Cardiac septum (tissue), 1 donor: ENCODE measurements around the gene CIP2A. TPM values are rescaled to one million over a fixed set of nuclear protein-coding genes. Genes with fewer than 3 reads are reported as not detected.

Experiments used
- DNase-seq: peaks from one replicate; pipeline ENCODE4 v3.0.0-alpha.2; 2020; ENCODE audit warnings: low spot score
- intact Hi-C: fragments of 100-400 bp; cut with DNase I; formaldehyde crosslinking; loops from one replicate; pipeline ENCODE4 v1.14.0; 2022
- total RNA-seq: library from RNA; stranded (reverse); fragmentation: NEBNext Ultra II Directional; extraction: Animal tissue kit (Norgen Biotek cat#: 25700); gene quantifications from one replicate; pipeline ENCODE4 v1.2.1, GENCODE V29; 2021
- donor health status: DM: no; HTN: no; CAD: no.

CIP2A gene
- total RNA-seq, 1 donor from 2014 or later, result 1.3 TPM

DNA sequence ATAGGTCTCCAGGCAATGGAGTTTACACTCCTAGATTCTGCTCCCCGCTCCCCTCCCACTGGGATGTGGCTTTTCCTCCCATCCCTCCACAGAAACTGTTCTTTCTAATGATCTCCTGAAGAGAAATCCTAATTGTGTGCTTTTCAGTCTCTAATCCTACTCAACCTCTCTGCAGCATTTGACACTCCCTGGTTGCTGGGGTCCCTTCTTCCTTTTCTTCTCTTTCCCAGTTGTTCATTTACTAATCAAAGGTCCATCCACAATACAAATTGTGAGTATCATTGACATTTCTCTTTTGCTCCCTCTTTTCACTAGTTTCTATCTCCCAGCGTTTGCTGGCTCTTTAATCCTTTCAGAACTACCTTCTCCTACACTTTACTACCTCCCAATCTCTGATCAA is 72.4 kb downstream of the CIP2A start:
- DNase-seq, result no peak
- intact Hi-C loops, result no loop called here

DNA sequence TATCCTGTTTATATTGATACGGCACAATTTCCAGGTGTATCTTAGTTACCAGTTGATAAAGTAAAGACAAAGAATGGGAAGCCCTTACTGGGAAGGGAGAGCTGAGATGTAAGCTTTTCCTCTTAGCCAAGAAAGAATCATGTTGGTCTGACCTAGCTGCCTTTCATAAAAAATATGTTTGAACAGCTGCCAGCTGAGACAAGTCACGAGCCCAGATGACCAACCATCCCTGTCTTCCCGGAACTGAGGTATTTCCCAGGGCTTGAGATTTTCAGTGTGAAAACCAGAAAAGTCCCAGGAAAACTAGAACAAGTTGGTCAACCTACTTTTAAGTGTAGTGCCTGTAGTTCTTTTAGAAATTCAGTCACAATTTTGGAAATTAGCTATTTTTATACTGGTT is 75.3 kb downstream of the CIP2A start:
- DNase-seq, result no peak
- intact Hi-C loops, result no loop called here

DNA sequence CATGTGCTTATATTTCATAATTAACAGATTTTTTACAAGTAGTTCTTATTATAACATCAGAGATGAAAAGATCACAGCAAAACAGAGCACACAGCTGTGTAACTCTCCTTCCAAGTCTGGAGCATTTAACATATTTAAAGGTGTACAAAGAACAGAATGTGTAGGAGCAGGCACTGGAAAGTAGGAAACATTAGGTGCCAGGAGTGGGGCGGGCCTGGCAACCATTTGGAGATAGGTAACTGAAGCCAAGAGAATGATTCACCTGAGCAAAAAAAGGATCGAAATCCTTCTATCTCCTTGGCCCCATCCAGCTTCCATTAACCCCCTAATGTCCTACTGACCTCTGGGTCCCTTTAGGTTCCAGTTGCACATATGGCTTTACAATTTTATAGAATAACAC is 76.6 kb downstream of the CIP2A start:
- intact Hi-C loops, result no loop called here
- DNase-seq, result no peak

DNA sequence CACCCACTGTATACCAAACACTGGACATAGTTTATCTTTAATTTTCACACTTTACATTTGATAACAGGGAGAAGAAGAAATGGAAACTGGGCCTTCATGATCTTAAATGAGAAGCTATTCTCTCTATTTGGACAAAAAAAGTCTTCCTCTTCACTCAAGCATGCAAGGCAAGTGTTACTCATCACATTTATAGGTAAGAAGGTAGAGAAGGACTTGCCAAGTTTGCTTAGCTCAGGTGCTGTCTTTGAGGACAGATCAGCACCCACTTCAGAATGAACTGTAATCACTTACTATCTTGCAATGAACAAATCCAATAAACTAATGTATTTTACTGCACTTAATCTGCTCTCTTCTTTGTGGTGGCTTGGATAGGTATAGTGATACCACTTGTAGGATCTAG is 77.7 kb downstream of the CIP2A start:
- DNase-seq, result no peak
- intact Hi-C loops, result no loop called here

DNA sequence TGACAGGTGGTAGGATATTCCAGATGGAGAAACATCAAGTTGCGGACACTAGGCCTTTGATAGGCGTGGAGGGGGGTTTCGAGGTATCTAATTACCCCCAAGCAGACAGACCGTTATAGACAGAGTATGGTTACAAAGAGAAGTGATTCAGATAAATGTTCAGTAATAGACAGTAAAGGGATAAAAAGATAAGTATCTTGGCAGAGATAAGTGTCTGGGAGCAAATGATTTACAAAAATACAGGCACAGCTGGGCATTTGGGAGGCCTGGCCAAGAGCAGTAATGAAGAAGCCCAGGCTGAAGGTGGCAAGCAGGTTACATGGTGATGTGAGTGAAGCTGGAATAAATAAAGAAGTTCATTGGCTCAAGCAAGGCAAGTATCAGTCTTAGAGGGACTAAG is 78.2 kb downstream of the CIP2A start:
- intact Hi-C loops, result no loop called here
- no peak for DNase-seq

DNA sequence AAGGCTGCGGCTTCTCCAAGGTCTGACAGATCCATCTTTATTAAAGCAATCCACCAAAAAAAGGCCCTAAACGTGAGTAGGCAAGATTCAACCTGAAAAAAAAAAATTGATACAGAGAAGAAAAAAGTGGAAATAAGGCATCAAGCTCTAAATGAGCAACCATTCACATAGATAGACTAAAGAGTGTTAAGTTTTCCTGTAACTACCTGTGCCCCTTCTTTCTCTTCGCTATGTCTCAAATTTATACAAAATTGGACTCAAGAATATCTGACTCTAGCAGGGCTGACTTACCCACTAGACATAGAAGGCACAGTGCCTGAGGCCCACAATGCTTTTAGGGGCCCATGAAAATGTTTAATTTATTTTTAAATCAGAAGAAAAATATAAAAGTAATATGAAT is 78.7 kb downstream of the CIP2A start, which contains the start of gene MYH15:
TSS of gene MYH15 (minus strand) at position 101 of the 400 bp plus-strand sequence. CDS start at position 35, 66 bp downstream.
- intact Hi-C loops, result no loop called here
- DNase-seq, result no peak

DNA sequence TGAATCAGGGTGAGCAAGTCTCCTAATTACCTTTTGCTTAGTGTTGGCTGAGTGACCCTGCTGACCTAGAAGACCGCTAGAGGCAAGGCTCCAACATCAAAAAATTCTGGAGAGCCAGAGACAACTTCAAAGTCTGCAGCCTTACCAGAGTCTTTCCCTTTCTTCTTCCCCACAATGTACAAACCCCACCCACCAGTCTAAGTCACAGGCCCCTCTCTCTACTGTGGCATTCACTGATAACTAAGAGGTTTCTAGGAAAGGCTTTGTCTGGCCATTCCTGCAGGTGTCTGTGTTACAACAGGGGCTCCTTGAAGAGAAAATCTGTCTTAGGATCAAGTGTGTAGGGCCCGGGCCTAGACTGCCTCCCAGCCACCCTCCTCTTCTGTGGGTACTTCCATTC is 79.4 kb downstream of the CIP2A start:
- DNase-seq, result no peak
- intact Hi-C loops, result no loop called here

DNA sequence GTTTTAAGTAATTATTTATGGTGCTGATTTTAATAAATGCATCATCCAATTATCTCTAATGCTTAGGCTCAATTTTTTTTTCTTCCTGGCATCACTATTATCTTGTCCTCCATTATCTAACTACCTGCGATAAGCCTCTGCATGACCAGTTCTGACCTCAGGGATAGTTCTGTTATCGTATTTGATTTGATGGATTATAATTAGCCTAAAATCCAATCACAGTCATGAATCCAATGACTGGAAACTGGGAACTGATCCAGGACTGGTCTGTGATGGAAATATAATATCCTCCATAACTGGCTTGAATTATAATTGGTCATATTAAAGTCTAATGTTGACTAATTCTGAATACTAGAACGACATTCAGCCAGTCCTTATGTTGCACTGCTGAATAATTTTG is 80.0 kb downstream of the CIP2A start:
- no peak for DNase-seq
- intact Hi-C loops, result no loop called here

DNA sequence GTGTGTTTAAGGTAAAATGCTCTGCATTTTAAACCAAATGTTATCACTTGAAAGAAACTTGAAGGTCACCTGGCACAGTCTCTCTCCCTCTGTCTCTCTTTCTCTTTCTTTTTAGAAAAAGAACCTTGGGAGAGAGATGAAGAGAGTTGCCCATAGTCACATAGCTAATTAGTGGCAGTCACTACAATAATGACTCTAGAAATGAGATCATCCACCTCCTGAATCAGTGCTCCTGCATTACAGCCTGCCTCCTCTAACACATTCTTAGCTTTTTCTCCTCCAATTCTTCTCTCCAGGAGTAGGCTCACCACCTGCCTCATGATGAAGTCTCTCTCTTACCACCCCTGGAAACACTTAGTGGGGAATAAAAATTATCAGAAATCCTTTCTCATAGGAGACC is 81.3 kb downstream of the CIP2A start:
- DNase-seq, result no peak
- intact Hi-C loops, result no loop called here

DNA sequence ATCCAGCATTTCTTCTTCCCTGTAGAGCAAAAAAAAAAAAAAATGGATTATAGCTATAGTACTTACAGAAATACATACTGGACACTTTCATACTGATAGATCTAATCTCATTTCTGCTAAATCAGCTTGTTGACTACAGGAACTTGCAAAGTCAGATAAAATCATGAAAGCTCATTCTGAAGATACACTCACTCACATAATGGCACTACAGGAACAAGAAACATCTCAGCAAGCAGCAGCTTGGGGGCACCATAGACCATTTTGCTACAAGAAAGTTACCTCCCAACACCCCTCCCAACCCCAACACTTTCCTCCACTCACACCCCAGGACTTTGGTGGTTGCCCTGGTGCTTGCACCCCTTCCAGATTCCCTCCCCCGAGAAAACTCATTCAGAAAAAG is 83.4 kb downstream of the CIP2A start:
- DNase-seq, result no peak
- intact Hi-C loops, result no loop called here

DNA sequence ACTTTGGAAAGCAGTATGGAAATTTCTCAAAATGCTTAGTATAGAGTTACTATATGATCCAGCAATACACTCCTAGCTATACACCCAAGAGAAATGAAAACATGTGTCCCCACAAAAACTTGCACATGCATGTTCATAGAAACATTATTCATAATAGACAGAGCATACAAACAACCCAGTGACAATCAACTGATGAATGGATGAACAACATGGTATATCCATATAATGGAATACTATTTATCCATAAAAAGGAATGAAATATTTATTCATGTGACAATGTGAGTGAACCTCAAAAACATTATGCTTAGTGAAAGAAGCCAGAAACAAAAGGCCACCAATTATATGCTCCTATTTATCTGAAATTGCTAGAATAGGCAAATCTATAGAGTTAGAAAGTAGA is 85.5 kb downstream of the CIP2A start:
- intact Hi-C loops, result no loop called here

DNA sequence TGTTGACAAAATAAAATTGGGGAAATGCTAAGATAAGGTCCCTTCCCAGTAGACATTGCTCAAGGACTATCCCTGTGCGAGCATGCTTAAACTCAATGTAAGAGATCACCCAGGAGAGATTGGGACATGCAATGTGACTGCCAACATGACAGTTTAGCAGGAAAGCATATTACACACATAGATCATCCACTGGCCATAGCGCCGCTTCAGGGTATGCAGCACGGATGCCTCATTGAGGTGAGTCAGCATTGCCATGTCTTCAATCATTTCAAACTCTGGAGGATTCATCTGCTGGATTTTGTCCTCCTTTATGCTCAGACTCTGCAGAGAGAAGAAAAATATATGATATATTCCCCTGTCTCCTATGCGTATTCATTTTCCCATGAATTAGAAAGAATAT is 87.7 kb downstream of the CIP2A start:
- intact Hi-C loops, result no loop called here
- DNase-seq, result no peak

More for the DNA sequence above, 85.5 kb downstream of the CIP2A start:
- DNase-seq, result no peak

DNA sequence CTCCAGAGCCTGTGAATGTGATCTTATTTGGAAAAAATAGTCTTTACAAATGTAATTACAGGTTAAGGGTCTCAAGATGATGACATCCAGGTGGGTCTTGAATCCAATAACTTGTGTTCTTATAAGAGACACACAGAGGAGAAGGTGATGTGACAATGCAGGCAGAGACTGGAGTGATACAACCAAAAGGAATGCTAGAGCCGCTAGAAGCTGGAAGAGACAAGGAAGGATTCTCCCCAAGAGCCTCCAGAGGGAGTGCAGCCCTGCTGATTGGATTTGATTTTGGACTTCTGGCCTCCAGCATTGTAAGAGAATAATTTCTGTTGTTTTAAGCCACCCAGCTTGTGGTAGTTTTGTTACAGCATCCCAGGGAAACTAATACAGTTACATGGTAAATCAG is 88.5 kb downstream of the CIP2A start:
- intact Hi-C loops, result no loop called here
- no peak for DNase-seq

Other genes with a start within 250 kb of the CIP2A start
- 0.54 TPM for gene MYH15, start 78.8 kb downstream of the CIP2A start, total RNA-seq
- gene DZIP3, start 284 bp upstream of the CIP2A start, total RNA-seq, result 17.7 TPM
- not detected for gene RETNLB, start 168.0 kb upstream of the CIP2A start, total RNA-seq
- gene TRAT1, start 233.3 kb upstream of the CIP2A start, total RNA-seq, result 0.30 TPM